ENCODE data around the gene PAEP. TPM values are rescaled to one million over a fixed set of nuclear protein-coding genes. Genes with fewer than 3 reads are reported as not detected.

The PAEP gene
- total and polyA plus RNA-seq, 4 donors = not detected

DNA sequence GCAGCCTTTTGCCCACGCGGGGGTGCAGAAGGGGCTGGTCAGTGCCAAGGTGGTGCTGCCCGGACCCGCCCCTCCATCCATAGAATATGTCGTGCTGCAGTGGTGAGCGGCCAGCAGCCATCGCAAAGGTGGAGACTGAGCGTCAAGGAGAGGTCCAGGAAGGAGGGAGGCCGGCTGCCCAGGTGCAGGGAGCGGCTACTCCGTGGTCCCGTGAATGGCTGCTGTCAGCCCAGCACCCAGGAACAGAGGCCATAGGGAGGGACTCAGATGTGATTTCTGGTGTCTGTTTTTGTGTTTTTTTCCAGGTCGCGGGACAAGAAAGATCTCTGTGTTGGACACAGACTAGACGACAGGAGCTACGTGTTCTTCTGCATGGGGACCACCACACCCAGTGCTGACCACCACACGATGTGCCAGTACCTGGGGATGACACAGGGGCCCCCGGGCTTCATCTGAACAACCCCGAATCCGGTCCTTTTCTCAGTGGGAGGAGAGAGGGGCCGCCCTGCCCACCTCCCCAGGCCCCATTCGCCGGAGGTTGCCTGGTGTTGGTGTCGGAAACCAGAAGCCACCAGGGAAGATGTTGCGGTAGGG, 29.0 kb downstream of the PAEP start:
- Histone ChIP-seq H3K36me3 (ENCODE audit: control insufficient read depth in 4 of 4, insufficient read depth in 3 of 4, low read depth in 1 of 4, low read length in 3 of 4) (no peaks in the 10 kb centered on the region), H3K4me3 (ENCODE audit: low read depth in 1 of 3, low read length in 3 of 3) (no peak overlapping the region), H3K9me3 (ENCODE audit: control insufficient read depth in 4 of 4, low read length in 3 of 4) (no peaks in the 10 kb centered on the region), H3K27me3 (ENCODE audit: control insufficient read depth in 4 of 4, insufficient read depth in 4 of 4, low read length in 3 of 4) (peaks cover 0 to 3% (median 0%) of the 10 kb centered on the region in 4 donors), H3K9ac (ENCODE audit: low read depth in 1 of 2, low read length in 2 of 2) (no peak overlapping the region), H3K4me1 (ENCODE audit: control insufficient read depth in 4 of 4, insufficient read depth in 4 of 4, low read length in 3 of 4) (no peaks in the 10 kb centered on the region), H3K27ac (ENCODE audit: low read depth in 1 of 2, low read length in 2 of 2) (no peak overlapping the region)
- WGBS = 79% methylated on average over 25 of the region's 25 CpGs
- DNase-seq (ENCODE audit: low spot score) = no peak
- TF ChIP-seq, protein P1, sequence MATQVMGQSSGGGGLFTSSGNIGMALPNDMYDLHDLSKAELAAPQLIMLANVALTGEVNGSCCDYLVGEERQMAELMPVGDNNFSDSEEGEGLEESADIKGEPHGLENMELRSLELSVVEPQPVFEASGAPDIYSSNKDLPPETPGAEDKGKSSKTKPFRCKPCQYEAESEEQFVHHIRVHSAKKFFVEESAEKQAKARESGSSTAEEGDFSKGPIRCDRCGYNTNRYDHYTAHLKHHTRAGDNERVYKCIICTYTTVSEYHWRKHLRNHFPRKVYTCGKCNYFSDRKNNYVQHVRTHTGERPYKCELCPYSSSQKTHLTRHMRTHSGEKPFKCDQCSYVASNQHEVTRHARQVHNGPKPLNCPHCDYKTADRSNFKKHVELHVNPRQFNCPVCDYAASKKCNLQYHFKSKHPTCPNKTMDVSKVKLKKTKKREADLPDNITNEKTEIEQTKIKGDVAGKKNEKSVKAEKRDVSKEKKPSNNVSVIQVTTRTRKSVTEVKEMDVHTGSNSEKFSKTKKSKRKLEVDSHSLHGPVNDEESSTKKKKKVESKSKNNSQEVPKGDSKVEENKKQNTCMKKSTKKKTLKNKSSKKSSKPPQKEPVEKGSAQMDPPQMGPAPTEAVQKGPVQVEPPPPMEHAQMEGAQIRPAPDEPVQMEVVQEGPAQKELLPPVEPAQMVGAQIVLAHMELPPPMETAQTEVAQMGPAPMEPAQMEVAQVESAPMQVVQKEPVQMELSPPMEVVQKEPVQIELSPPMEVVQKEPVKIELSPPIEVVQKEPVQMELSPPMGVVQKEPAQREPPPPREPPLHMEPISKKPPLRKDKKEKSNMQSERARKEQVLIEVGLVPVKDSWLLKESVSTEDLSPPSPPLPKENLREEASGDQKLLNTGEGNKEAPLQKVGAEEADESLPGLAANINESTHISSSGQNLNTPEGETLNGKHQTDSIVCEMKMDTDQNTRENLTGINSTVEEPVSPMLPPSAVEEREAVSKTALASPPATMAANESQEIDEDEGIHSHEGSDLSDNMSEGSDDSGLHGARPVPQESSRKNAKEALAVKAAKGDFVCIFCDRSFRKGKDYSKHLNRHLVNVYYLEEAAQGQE (IDR thresholded peaks at IDR 0.05) = no peak
- TF ChIP-seq ATF3 (IDR thresholded peaks at IDR 0.05) (no peak), SP1 (IDR thresholded peaks at IDR 0.05) (no peak), TAF1 (conservative IDR thresholded peaks at IDR 0.05) (no peak), FOXA2 (IDR thresholded peaks at IDR 0.05) (no peak), EGR1 (IDR thresholded peaks at IDR 0.05; ENCODE audit: low read depth in 2 of 2) (no peak), GABPA (IDR thresholded peaks at IDR 0.05 in 1 of 2, conservative IDR thresholded peaks at IDR 0.05 in 1 of 2) (no peak), FOXA1 (IDR thresholded peaks at IDR 0.05) (no peak), MAX (IDR thresholded peaks at IDR 0.05) (no peak), RAD21 (IDR thresholded peaks at IDR 0.05) (no peak), JUND (IDR thresholded peaks at IDR 0.05) (no peak), YY1 (IDR thresholded peaks at IDR 0.05) (no peak), CTCF (IDR thresholded peaks at IDR 0.05; ENCODE audit: low read depth, low read length, missing input control) (no peak), HNF4A (conservative IDR thresholded peaks at IDR 0.05) (no peak)
- TF ChIP-seq, protein P2, sequence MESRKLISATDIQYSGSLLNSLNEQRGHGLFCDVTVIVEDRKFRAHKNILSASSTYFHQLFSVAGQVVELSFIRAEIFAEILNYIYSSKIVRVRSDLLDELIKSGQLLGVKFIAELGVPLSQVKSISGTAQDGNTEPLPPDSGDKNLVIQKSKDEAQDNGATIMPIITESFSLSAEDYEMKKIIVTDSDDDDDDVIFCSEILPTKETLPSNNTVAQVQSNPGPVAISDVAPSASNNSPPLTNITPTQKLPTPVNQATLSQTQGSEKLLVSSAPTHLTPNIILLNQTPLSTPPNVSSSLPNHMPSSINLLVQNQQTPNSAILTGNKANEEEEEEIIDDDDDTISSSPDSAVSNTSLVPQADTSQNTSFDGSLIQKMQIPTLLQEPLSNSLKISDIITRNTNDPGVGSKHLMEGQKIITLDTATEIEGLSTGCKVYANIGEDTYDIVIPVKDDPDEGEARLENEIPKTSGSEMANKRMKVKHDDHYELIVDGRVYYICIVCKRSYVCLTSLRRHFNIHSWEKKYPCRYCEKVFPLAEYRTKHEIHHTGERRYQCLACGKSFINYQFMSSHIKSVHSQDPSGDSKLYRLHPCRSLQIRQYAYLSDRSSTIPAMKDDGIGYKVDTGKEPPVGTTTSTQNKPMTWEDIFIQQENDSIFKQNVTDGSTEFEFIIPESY (IDR thresholded peaks at IDR 0.05) = no peak
